Mucosa of rectum (tissue), 2 donors: ENCODE results near the gene HDDC2.

ENCODE experiments used
- H3K27ac ChIP-seq, 2 donors: one replicate each; pipeline ENCODE4 v1.7.0; 2013; ENCODE audit warnings: inconsistent platforms in 2 of 2, low read depth in 2 of 2, low read length in 2 of 2
- H3K27me3 ChIP-seq, 2 donors: one replicate each; pipeline ENCODE4 v1.7.0; 2013; ENCODE audit warnings: low read length in 2 of 2; ENCODE audit not compliant: control insufficient read depth in 2 of 2, insufficient read depth in 2 of 2
- H3K36me3 ChIP-seq, 2 donors: one replicate each; pipeline ENCODE4 v1.7.0; 2013; ENCODE audit warnings: low read length in 2 of 2; ENCODE audit not compliant: control insufficient read depth in 2 of 2, insufficient read depth in 2 of 2
- H3K4me1 ChIP-seq, 2 donors: one replicate each; pipeline ENCODE4 v1.7.0; 2013; ENCODE audit warnings: low read length in 2 of 2, mild to moderate bottlenecking in 1 of 2; ENCODE audit not compliant: control insufficient read depth in 2 of 2, insufficient read depth in 2 of 2
- H3K4me3 ChIP-seq, 2 donors: one replicate each; pipeline ENCODE4 v1.7.0; 2013; ENCODE audit warnings: low read length in 2 of 2
- H3K9ac ChIP-seq, 2 donors: one replicate each; pipeline ENCODE4 v1.7.0; 2013; ENCODE audit warnings: low read length in 2 of 2, low read depth in 1 of 2, mild to moderate bottlenecking in 1 of 2
- H3K9me3 ChIP-seq, 2 donors: one replicate each; pipeline ENCODE4 v1.7.0; 2013; ENCODE audit warnings: low read length in 2 of 2; ENCODE audit not compliant: control insufficient read depth in 2 of 2
- donor health status: healthy.
- donor health status: Normal muscosa, but diverticular disease.

The HDDC2 gene

DNA sequence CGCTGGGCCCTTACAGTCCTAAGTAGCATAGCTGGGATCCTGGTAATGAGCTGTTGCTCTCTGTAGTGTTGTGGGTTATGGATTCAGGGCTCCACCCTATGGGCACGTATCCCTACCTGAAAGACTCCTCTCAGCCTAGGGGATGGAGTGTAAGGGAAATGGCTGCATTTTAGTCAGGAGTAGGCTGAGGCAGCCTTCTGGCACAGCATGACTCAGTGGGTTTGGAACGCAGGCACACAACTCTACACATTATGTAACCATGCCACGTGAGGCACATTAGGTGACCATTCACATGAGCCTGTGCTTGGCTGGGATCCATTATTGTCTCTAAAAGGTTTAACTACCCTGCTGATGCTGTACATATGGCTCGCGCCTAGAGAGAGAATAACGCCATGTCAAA, 27.8 kb downstream of the HDDC2 start:
- H3K27ac ChIP-seq, result no peak overlapping the region

GRCh38 chr6:125273251-125273650, 28.5 kb downstream of the HDDC2 start:
- Histone ChIP-seq H3K4me1 (peaks cover 0 to 2% of the 10 kb centered on the region in 2 donors), H3K9ac (no peak overlapping the region), H3K36me3 (peaks cover 14 to 27% of the 10 kb centered on the region in 2 donors), H3K27me3 (no peaks in the 10 kb centered on the region), H3K9me3 (no peaks in the 10 kb centered on the region), H3K27ac (no peak overlapping the region), H3K4me3 (no peak overlapping the region)

More for the DNA sequence above, 27.8 kb downstream of the HDDC2 start:
- no peaks in the 10 kb centered on the region for H3K27me3 ChIP-seq
- H3K9me3 ChIP-seq, result no peaks in the 10 kb centered on the region
- H3K4me3 ChIP-seq, result no peak overlapping the region
- H3K9ac ChIP-seq, result no peak overlapping the region
- peaks cover 14 to 27% of the 10 kb centered on the region in 2 donors for H3K36me3 ChIP-seq
- H3K4me1 ChIP-seq, result peaks cover 0 to 2% of the 10 kb centered on the region in 2 donors

GRCh38 chr6:125271486-125272159, 30.1 kb downstream of the HDDC2 start:
- Histone ChIP-seq H3K27me3 (no peaks in the 10 kb centered on the region), H3K4me1 (peaks cover 0 to 2% of the 10 kb centered on the region in 2 donors), H3K9me3 (no peaks in the 10 kb centered on the region), H3K36me3 (peaks cover 8 to 23% of the 10 kb centered on the region in 2 donors), H3K4me3 (no peak overlapping the region), H3K27ac (no peak overlapping the region), H3K9ac (no peak overlapping the region)

DNA sequence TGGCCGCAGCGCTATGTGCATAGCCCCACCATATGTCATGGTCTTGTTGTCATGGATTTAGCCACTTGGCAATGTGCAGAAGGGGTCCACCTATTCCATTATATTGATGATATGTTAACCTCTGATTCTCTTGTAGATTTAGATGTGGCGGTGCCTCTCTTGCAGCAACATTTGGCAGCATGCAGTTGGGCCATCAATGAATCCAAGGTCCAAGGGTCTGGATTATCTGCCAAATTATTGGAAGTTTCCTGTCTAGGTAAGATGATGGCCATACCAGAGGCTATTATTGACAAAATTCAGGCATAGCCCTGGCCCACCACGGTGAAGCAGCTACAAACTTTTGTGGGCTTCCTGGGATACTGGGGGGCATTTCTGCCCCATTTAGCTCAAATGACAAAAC, 31.4 kb downstream of the HDDC2 start:
- Histone ChIP-seq H3K27ac (no peak overlapping the region), H3K4me1 (peaks cover 0 to 2% of the 10 kb centered on the region in 2 donors), H3K9me3 (no peaks in the 10 kb centered on the region), H3K27me3 (no peaks in the 10 kb centered on the region), H3K36me3 (peaks cover 3 to 13% of the 10 kb centered on the region in 2 donors), H3K9ac (no peak overlapping the region), H3K4me3 (no peak overlapping the region)

DNA sequence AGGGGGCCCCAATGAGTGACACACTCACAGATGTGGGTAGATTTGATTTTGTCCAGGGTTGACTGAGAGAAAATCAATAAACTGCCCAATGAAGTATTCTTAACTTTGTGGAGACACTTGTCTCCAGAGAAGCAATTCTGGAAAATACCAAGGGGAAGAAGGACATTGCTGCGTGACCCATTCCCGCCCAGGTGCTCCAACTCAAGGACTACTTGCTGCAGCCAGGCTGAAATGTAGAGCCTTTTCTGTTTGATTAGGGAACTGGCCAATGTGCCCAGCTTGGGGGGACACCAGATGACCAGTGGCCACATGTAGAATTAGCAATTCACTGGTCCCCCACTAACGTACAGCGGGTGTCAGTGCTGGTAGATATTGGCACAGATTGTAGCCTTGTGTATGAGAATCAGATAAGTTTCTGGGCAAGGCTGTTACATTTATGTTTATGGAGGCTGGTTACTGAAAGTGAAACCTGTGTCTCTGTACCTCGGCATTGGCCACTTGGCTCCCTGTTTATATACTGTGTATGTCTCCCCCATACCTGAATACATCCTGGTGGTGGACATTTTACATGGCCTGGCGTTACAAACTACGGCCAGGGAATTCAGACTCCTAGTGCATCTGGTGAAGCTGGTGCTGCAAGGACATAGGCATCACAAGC, 32.3 kb downstream of the HDDC2 start:
- Histone ChIP-seq H3K27ac (no peak overlapping the region), H3K36me3 (peaks cover 3 to 13% of the 10 kb centered on the region in 2 donors), H3K4me3 (no peak overlapping the region), H3K9me3 (no peaks in the 10 kb centered on the region), H3K9ac (no peak overlapping the region), H3K4me1 (peaks cover 0 to 2% of the 10 kb centered on the region in 2 donors), H3K27me3 (no peaks in the 10 kb centered on the region)

GRCh38 chr6:125268765-125269164, 33.0 kb downstream of the HDDC2 start:
- Histone ChIP-seq H3K9ac (no peak overlapping the region), H3K4me3 (no peak overlapping the region), H3K9me3 (no peaks in the 10 kb centered on the region), H3K4me1 (peaks cover 0 to 2% of the 10 kb centered on the region in 2 donors), H3K27ac (no peak overlapping the region), H3K27me3 (no peaks in the 10 kb centered on the region), H3K36me3 (peaks cover 3 to 11% of the 10 kb centered on the region in 2 donors)

DNA sequence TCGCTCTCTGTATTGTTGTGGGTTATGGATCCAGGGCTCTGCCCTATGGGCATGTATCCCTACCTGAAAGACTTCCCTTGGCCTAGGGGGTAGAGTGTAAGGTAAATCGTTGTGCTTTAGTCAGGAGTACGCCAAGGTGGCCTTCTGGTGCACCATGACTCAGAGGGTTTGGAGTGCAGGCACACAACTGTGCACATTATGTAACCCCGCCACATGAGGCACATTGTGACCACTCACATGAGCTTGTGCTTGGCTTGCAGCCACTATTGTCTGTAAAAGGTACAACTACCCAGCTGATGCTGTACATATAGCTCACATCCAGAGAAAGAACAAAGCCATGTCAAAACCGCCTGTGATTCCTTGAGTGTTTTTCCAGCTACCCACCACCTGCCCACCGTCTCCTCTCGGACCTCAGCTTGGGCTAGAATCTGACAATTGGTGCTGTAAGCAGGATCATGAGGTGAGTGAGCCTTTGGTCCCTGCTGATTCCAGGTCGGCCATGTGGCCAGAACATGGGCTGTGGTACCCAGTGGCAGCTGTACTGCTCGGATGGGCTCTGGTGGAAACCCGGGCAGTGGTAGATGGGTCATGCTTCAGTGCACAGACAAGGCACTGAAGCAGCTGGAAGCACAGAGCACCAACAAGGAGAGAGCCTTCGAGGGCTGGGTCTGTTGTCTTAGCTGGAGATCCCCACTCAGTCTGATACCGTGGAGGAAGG, 33.8 kb downstream of the HDDC2 start:
- Histone ChIP-seq H3K4me3 (no peak overlapping the region), H3K27ac (no peak overlapping the region), H3K27me3 (no peaks in the 10 kb centered on the region), H3K9ac (no peak overlapping the region), H3K9me3 (no peaks in the 10 kb centered on the region), H3K4me1 (peaks cover 0 to 2% of the 10 kb centered on the region in 2 donors), H3K36me3 (peaks cover 3 to 9% of the 10 kb centered on the region in 2 donors)

GRCh38 chr6:125264476-125264875, 37.3 kb downstream of the HDDC2 start:
- Histone ChIP-seq H3K4me1 (peaks cover 0 to 2% of the 10 kb centered on the region in 2 donors), H3K27me3 (no peaks in the 10 kb centered on the region), H3K27ac (no peak overlapping the region), H3K9me3 (no peaks in the 10 kb centered on the region), H3K4me3 (no peak overlapping the region), H3K9ac (no peak overlapping the region), H3K36me3 (peaks cover 0 to 2% of the 10 kb centered on the region in 2 donors)

- no peaks in the 10 kb centered on the region for H3K27me3 ChIP-seq
- H3K27ac ChIP-seq, result no peak overlapping the region
- no peak overlapping the region for H3K9ac ChIP-seq
- H3K4me3 ChIP-seq, result no peak overlapping the region
- H3K36me3 ChIP-seq, result peaks cover 0 to 2% of the 10 kb centered on the region in 2 donors
- H3K4me1 ChIP-seq, result no peaks in the 10 kb centered on the region
- H3K9me3 ChIP-seq, result no peaks in the 10 kb centered on the region
These were observed 39.5 kb downstream of the HDDC2 start for GRCh38 chr6:125262016-125263013.
